Measurements from ENCODE around the gene FLAD1.

DNA sequence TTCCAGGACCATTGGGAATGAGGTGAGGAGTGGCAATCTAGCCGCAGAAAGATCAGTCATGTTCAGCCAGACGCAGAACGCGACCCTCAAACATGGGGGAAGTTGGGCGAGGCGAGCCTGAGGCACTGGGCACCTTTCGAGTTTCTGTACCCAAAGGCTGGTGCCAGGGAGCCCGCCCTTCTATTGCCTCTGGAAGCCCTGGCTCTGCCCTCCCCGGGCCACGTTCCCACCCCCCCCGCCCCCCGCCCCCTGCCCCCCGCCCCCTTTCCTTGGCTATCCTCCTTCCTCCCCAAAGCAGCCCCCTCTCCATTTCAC, 17.2 kb downstream of the FLAD1 start:
- TF ChIP-seq JUND (IDR thresholded peaks at IDR 0.05): no peak
- TF ChIP-seq CTCF (IDR thresholded peaks at IDR 0.05 in 2 of 3, conservative IDR thresholded peaks at IDR 0.05 in 1 of 3; ENCODE audit: borderline replicate concordance in 1 of 3, insufficient read depth in 1 of 3, low read depth in 2 of 3, low read length in 2 of 3): no peak
- no peak for TF ChIP-seq EZH2 (IDR thresholded peaks at IDR 0.05)
- TF ChIP-seq, protein P1, sequence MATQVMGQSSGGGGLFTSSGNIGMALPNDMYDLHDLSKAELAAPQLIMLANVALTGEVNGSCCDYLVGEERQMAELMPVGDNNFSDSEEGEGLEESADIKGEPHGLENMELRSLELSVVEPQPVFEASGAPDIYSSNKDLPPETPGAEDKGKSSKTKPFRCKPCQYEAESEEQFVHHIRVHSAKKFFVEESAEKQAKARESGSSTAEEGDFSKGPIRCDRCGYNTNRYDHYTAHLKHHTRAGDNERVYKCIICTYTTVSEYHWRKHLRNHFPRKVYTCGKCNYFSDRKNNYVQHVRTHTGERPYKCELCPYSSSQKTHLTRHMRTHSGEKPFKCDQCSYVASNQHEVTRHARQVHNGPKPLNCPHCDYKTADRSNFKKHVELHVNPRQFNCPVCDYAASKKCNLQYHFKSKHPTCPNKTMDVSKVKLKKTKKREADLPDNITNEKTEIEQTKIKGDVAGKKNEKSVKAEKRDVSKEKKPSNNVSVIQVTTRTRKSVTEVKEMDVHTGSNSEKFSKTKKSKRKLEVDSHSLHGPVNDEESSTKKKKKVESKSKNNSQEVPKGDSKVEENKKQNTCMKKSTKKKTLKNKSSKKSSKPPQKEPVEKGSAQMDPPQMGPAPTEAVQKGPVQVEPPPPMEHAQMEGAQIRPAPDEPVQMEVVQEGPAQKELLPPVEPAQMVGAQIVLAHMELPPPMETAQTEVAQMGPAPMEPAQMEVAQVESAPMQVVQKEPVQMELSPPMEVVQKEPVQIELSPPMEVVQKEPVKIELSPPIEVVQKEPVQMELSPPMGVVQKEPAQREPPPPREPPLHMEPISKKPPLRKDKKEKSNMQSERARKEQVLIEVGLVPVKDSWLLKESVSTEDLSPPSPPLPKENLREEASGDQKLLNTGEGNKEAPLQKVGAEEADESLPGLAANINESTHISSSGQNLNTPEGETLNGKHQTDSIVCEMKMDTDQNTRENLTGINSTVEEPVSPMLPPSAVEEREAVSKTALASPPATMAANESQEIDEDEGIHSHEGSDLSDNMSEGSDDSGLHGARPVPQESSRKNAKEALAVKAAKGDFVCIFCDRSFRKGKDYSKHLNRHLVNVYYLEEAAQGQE (IDR thresholded peaks at IDR 0.05; ENCODE audit: low read depth): no peak
- TF ChIP-seq POLR2AphosphoS5 (IDR thresholded peaks at IDR 0.05; ENCODE audit: low read depth, low read length): no peak
- TF ChIP-seq SIN3A (IDR thresholded peaks at IDR 0.05; ENCODE audit: low read depth): no peak
- no peak for TF ChIP-seq EZH2phosphoT487 (IDR thresholded peaks at IDR 0.05; ENCODE audit: borderline replicate concordance)
- no peak for TF ChIP-seq POLR2A (IDR thresholded peaks at IDR 0.05; ENCODE audit: borderline replicate concordance, extremely low read depth, insufficient read depth, insufficient read length)
- no peak for TF ChIP-seq YY1 (IDR thresholded peaks at IDR 0.05; ENCODE audit: extremely low read depth, insufficient replicate concordance, low read depth, low read length)
- TF ChIP-seq FOSL1 (IDR thresholded peaks at IDR 0.05; ENCODE audit: low read depth): no peak
- TF ChIP-seq, protein P2, sequence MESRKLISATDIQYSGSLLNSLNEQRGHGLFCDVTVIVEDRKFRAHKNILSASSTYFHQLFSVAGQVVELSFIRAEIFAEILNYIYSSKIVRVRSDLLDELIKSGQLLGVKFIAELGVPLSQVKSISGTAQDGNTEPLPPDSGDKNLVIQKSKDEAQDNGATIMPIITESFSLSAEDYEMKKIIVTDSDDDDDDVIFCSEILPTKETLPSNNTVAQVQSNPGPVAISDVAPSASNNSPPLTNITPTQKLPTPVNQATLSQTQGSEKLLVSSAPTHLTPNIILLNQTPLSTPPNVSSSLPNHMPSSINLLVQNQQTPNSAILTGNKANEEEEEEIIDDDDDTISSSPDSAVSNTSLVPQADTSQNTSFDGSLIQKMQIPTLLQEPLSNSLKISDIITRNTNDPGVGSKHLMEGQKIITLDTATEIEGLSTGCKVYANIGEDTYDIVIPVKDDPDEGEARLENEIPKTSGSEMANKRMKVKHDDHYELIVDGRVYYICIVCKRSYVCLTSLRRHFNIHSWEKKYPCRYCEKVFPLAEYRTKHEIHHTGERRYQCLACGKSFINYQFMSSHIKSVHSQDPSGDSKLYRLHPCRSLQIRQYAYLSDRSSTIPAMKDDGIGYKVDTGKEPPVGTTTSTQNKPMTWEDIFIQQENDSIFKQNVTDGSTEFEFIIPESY (IDR thresholded peaks at IDR 0.05; ENCODE audit: extremely low read depth, insufficient replicate concordance, low read length): no peak

All from HCT116 (cell line).